ENCODE results near the gene HOXB13.

Gene HOXB13

GRCh38 chr17:48748718-48749566 is 20.4 kb upstream of the HOXB13 start:
- Histone ChIP-seq H3K36me3 (ENCODE audit: control insufficient read depth, insufficient read depth, low read length) (no peaks in the 10 kb centered on the region), H3K27me3 (replicated peaks; ENCODE audit: control insufficient read depth, insufficient read depth, low read length, poor library complexity, severe bottlenecking) (peaks cover 92% of the 10 kb centered on the region)

GRCh38 chr17:48747445-48748363 is 19.2 kb upstream of the HOXB13 start:
- H3K9me3 ChIP-seq (ENCODE audit: control insufficient read depth, low read length), result no peaks in the 10 kb centered on the region
- H3K4me1 ChIP-seq (ENCODE audit: control insufficient read depth, insufficient read depth, low read length, poor library complexity, severe bottlenecking), result peaks cover 5% of the 10 kb centered on the region
- H3K36me3 ChIP-seq (ENCODE audit: control insufficient read depth, insufficient read depth, low read length), result no peaks in the 10 kb centered on the region
- peaks cover 88% of the 10 kb centered on the region for H3K27me3 ChIP-seq (replicated peaks; ENCODE audit: control insufficient read depth, insufficient read depth, low read length, poor library complexity, severe bottlenecking)
- DNase-seq, result no peak
- H3K27ac ChIP-seq (ENCODE audit: insufficient read depth, low read length, poor library complexity, severe bottlenecking), result no peak overlapping the region
- H3K4me3 ChIP-seq (ENCODE audit: insufficient read depth, low read depth, low read length, poor library complexity, severe bottlenecking), result no peak overlapping the region

More at GRCh38 chr17:48748718-48749566, 20.4 kb upstream of the HOXB13 start:
- H3K4me3 ChIP-seq (ENCODE audit: insufficient read depth, low read depth, low read length, poor library complexity, severe bottlenecking), result no peak overlapping the region
- H3K27ac ChIP-seq (ENCODE audit: insufficient read depth, low read length, poor library complexity, severe bottlenecking), result no peak overlapping the region
- H3K4me1 ChIP-seq (ENCODE audit: control insufficient read depth, insufficient read depth, low read length, poor library complexity, severe bottlenecking), result peaks cover 7% of the 10 kb centered on the region
- H3K9me3 ChIP-seq (ENCODE audit: control insufficient read depth, low read length), result no peaks in the 10 kb centered on the region
- DNase-seq, result no peak

- peaks cover 5% of the 10 kb centered on the region for H3K4me1 ChIP-seq (ENCODE audit: control insufficient read depth, insufficient read depth, low read length, poor library complexity, severe bottlenecking)
- no peak for DNase-seq
- H3K9me3 ChIP-seq (ENCODE audit: control insufficient read depth, low read length), result no peaks in the 10 kb centered on the region
- H3K27ac ChIP-seq (ENCODE audit: insufficient read depth, low read length, poor library complexity, severe bottlenecking), result no peak overlapping the region
- peaks cover 81% of the 10 kb centered on the region for H3K27me3 ChIP-seq (replicated peaks; ENCODE audit: control insufficient read depth, insufficient read depth, low read length, poor library complexity, severe bottlenecking)
- no peak overlapping the region for H3K4me3 ChIP-seq (ENCODE audit: insufficient read depth, low read depth, low read length, poor library complexity, severe bottlenecking)
- no peaks in the 10 kb centered on the region for H3K36me3 ChIP-seq (ENCODE audit: control insufficient read depth, insufficient read depth, low read length)
These were observed 18.4 kb upstream of the HOXB13 start for GRCh38 chr17:48746916-48747444.

GRCh38 chr17:48745381-48746275 is 17.1 kb upstream of the HOXB13 start:
- peaks cover 5% of the 10 kb centered on the region for H3K4me1 ChIP-seq (ENCODE audit: control insufficient read depth, insufficient read depth, low read length, poor library complexity, severe bottlenecking)
- DNase-seq, result no peak
- H3K9me3 ChIP-seq (ENCODE audit: control insufficient read depth, low read length), result no peaks in the 10 kb centered on the region
- H3K27ac ChIP-seq (ENCODE audit: insufficient read depth, low read length, poor library complexity, severe bottlenecking), result no peak overlapping the region
- H3K36me3 ChIP-seq (ENCODE audit: control insufficient read depth, insufficient read depth, low read length), result no peaks in the 10 kb centered on the region
- H3K4me3 ChIP-seq (ENCODE audit: insufficient read depth, low read depth, low read length, poor library complexity, severe bottlenecking), result no peak overlapping the region
- peaks cover 77% of the 10 kb centered on the region for H3K27me3 ChIP-seq (replicated peaks; ENCODE audit: control insufficient read depth, insufficient read depth, low read length, poor library complexity, severe bottlenecking)

DNA sequence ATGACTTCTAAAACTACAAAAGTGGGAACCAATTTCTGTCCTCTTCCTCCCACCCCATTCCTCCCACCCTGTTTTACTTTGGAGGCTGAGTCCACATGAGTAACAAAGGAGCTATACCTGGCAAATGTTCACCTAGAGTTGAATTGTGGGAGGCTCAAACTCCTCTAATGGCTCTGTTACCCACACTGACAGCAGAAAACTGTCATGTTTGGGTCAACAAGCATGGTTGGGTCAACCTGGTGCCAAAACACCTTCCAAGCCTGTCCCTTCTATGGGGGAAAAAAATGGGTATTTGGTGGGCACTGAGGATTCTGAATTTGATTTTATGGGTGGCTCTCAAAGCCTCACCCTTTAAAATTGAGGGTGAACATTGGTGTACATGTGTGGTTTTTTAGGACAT is 12.0 kb upstream of the HOXB13 start:
- Histone ChIP-seq H3K36me3 (ENCODE audit: control insufficient read depth, insufficient read depth, low read length) (no peaks in the 10 kb centered on the region), H3K4me1 (ENCODE audit: control insufficient read depth, insufficient read depth, low read length, poor library complexity, severe bottlenecking) (peaks cover 10% of the 10 kb centered on the region), H3K27ac (ENCODE audit: insufficient read depth, low read length, poor library complexity, severe bottlenecking) (no peak overlapping the region), H3K4me3 (ENCODE audit: insufficient read depth, low read depth, low read length, poor library complexity, severe bottlenecking) (no peak overlapping the region), H3K9me3 (ENCODE audit: control insufficient read depth, low read length) (no peaks in the 10 kb centered on the region), H3K27me3 (replicated peaks; ENCODE audit: control insufficient read depth, insufficient read depth, low read length, poor library complexity, severe bottlenecking) (peaks cover 54% of the 10 kb centered on the region)
- DNase-seq, result no peak

GRCh38 chr17:48738803-48739526 is 10.4 kb upstream of the HOXB13 start:
- Histone ChIP-seq H3K36me3 (ENCODE audit: control insufficient read depth, insufficient read depth, low read length) (no peaks in the 10 kb centered on the region), H3K27ac (ENCODE audit: insufficient read depth, low read length, poor library complexity, severe bottlenecking) (no peak overlapping the region), H3K9me3 (ENCODE audit: control insufficient read depth, low read length) (no peaks in the 10 kb centered on the region), H3K27me3 (replicated peaks; ENCODE audit: control insufficient read depth, insufficient read depth, low read length, poor library complexity, severe bottlenecking) (peaks cover 55% of the 10 kb centered on the region), H3K4me3 (ENCODE audit: insufficient read depth, low read depth, low read length, poor library complexity, severe bottlenecking) (no peak overlapping the region), H3K4me1 (ENCODE audit: control insufficient read depth, insufficient read depth, low read length, poor library complexity, severe bottlenecking) (peaks cover 10% of the 10 kb centered on the region)
- no peak for DNase-seq

DNA sequence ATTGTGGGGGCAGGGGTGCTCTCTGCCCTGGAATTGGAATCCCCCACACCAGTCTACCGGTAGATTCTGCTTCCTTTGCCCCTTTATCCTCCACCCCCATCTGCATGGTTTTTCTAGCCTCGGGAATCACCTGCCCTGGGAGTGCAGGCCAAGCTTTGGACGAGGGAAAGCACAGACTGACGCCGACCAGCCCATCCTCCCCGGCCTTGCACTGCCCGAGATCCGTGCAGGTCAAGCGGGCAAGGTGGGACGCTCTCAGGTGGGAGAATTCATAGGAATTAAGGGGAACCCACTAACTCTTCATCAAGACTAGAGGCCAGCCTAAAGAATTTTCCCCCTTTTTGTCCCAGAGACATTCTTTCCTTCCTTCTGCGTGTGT is 9.9 kb upstream of the HOXB13 start:
- DNase-seq, result no peak
- H3K27ac ChIP-seq (ENCODE audit: insufficient read depth, low read length, poor library complexity, severe bottlenecking), result no peak overlapping the region
- peaks cover 12% of the 10 kb centered on the region for H3K4me1 ChIP-seq (ENCODE audit: control insufficient read depth, insufficient read depth, low read length, poor library complexity, severe bottlenecking)
- H3K36me3 ChIP-seq (ENCODE audit: control insufficient read depth, insufficient read depth, low read length), result no peaks in the 10 kb centered on the region
- H3K9me3 ChIP-seq (ENCODE audit: control insufficient read depth, low read length), result no peaks in the 10 kb centered on the region
- no peak overlapping the region for H3K4me3 ChIP-seq (ENCODE audit: insufficient read depth, low read depth, low read length, poor library complexity, severe bottlenecking)
- peaks cover 55% of the 10 kb centered on the region for H3K27me3 ChIP-seq (replicated peaks; ENCODE audit: control insufficient read depth, insufficient read depth, low read length, poor library complexity, severe bottlenecking)

- DNase-seq, result no peak
- Histone ChIP-seq H3K27me3 (replicated peaks; ENCODE audit: control insufficient read depth, insufficient read depth, low read length, poor library complexity, severe bottlenecking) (peaks cover 60% of the 10 kb centered on the region), H3K4me3 (ENCODE audit: insufficient read depth, low read depth, low read length, poor library complexity, severe bottlenecking) (no peak overlapping the region), H3K27ac (ENCODE audit: insufficient read depth, low read length, poor library complexity, severe bottlenecking) (no peak overlapping the region), H3K9me3 (ENCODE audit: control insufficient read depth, low read length) (no peaks in the 10 kb centered on the region), H3K4me1 (ENCODE audit: control insufficient read depth, insufficient read depth, low read length, poor library complexity, severe bottlenecking) (peaks cover 20% of the 10 kb centered on the region), H3K36me3 (ENCODE audit: control insufficient read depth, insufficient read depth, low read length) (no peaks in the 10 kb centered on the region)
These were observed 8.9 kb upstream of the HOXB13 start for GRCh38 chr17:48737330-48738043.

Data from effector memory CD4-positive, alpha-beta T cell (primary cell).